Non-pigmented ciliary epithelial cell (primary cell): ENCODE results near the gene CCDC57.

ENCODE experiments used
- DNase-seq: peaks from one replicate; pipeline ENCODE4 v3.0.0-alpha.2; 2010; ENCODE audit warnings: low read depth

The CCDC57 gene

DNA sequence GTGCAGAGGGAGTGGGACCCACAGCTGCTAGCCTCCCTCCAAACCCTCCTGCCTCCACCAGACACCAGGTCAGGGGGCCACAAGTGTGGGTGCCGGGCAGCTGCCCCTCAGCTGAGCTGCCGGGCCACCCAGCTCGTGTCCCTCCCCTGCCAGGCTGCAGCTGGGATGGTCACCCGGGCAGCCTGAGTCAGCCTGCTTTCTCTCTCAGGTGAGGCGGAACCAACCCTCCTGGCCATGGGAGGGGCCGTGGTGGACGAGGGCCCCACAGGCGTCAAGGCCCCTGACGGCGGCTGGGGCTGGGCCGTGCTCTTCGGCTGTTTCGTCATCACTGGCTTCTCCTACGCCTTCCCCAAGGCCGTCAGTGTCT, 23.1 kb upstream of the CCDC57 start:
- DNase-seq = no peak

DNA sequence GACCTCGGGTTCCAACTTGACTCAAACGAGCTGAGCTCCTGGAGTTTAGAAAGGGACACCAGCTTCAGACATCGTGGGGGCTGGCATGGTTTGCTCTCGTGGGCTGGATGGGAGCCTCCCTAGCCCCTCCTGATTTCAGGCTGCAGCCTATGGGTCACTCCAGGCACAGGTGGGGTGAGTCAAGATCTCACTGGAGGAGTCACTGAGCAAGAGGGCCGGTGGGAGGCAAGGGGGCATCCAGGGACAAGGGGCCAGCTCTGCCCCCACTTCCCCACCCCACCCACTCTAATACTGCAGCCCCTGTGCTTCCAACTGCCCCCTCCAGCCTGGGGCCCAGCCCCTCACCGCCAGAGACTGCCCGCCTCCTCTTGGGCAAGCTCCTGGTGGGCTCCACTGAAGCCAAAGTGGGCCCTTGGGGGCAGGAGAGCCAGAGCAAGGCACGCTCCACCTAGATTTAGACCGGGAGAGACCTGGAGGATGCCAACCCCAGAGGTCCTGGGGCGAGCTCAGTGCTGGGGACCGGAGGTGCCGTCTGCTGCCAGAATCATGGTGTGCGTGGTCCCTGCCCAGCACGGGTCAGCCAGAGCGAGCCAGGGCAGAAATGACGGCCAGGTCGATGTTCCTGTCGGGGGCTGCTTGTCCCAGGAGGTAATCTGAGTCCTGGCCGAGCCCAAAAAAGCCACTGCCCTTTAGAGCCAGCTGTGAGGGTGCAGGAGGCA, 22.6 kb upstream of the CCDC57 start:
- DNase-seq = no peak

DNA sequence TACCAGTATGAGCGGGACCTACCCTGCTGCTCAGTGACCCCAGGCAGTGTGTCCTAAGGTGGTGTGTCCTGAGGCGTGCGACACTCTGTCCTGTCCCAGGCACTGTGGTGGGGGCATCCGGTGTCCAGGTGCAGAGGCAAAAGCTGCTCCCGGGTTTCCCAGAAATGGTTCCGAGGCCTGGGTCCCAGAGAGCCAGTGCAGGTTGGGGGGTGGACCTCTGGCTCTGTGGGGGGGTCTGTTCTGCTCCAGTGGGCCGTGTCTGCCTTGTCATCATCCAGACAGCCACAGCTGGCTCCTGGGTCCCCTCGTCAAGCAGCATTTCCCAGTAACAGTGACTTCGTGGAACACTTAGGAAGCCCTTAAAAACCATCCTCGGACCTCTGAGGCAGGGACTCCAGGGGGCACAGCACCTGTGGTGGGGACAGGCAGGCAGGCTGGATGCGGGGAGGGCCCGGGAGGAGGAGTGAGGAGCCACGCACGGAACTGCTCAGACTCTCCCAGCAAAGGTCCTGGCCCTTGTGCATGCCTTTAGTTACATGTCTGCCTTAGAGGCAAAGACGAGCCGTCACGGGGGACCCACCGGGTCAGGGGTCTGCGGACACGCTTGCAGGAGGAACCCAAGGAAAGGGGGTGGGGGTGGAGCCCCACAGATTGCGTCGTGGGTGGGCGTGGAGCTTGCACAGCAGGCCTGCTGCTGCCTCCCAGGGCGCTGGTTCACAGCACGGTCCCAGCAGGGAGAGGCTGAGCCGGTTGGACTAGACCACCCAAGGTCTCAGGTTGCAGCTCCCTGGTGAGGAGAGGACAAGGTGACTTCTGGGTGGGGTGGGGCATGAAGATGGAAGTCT, 21.8 kb upstream of the CCDC57 start:
- DNase-seq = no peak

DNA sequence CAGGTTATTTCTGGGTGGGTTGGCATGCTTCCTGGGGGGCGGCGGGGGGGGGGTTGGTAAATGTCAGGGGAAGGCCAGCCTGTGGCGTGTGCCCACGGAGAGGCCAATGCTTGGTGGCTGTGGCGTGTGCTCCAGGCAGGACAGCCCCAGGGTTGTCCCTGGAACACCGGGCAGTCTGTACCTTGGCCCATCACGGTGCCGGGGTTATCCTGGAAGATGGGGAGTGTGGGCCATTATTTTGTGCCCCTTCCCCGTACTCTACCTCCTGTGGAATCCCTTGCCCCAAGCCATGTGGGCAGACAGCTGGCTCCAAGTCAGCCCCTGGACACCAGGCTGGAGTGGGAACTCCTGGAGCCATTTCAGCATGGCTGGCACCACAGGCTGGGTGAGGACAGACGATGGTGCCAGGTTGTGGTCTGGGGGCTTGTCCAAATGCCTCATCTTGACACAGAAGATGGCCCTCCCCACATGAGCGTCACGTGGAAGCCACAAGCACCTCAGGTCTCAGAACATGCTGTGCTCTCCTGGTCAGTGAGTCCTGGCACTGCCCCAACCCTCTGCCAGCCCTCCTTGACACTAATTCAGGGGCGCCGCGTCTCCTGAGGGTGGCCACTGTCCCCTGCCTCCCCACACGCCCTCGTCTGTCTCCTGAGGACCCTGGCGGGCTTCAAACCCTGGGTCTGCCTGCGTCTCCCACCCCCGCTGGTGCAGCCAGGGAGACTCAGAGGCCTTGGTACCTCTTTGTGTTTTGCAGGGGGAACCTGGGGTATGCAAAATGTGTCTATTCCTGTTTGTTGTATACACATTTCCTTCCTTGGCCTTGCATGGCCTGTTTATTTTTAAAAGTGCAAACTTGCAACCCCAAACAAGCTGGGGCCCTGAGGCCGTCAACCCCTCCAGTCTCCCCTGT, 20.5 kb upstream of the CCDC57 start:
- DNase-seq = no peak

DNA sequence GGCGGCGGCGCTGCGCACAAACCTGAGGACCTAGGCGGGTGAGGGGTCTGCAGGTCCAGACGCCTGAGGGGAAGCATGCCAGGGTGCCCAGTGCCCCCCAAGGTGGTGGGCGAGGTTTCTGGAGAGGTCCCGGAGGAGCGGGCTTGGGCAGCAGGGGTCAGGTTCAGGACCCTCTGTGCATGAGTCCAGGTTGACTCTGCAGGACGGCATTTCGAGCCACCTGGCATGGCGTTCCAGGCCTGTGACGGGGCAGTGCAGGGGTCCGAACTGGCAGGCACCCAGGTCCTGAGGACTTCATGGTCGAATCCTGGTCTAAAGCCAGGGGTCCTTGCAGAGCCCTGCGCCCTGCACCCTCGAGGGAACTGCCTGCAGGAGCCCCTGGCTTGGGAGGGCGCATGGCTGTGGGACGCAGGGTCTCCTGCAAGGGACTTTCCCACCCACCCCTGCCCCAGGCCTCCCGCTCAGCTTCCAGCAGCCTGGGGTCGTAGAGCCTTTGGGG, 19.7 kb upstream of the CCDC57 start:
- DNase-seq = no peak

DNA sequence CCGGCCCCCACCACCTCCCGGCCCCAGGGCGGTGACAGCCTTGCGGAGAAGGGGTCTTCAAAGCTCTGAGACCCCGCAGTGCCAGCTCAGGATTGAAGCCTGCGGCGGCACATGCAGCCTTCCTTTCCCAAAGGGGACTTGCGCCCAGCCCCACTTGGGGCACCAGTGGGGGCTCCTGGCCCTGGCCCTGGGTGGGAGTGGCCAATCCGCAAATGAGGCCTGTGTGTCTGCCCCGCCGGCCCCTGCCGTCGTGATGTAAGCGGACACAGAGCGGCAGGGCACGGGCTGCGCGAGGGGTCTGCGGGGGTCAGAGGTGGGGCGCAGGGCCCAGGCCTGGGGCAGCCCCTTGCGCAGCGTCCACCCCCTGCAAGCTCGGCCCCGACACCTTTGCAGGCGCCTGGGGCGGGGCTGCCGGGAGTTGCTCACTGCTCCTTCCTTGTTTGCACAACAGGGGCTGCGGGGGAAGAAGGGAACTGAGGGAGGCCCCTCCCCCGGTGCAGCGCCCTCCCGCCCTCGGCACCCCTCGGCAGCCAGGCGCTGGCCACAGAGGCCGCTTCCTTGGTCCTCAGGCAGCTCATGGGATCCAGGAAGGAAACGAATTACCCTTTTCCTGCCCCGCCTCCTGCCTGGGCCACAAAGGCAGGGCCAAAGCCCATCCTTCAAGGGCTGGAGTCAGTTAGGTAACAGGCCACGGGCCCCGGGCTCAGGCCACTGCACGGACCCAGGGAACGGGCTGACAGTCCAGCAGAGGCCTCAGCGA, 19.1 kb upstream of the CCDC57 start:
- DNase-seq = no peak

DNA sequence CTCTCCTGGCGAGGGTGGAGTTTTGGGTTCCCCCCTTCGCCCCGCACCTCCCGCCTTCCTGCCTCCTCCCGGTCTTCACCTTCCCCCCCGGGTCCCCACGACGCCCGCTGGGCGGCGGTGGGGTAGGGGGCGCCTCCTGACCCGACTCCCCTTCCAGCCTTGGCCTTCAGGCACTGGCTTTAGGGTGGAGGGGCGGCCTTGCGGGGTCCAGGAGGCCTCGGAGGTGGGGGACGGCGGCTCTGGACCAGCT, 18.6 kb upstream of the CCDC57 start:
- DNase-seq = no peak

DNA sequence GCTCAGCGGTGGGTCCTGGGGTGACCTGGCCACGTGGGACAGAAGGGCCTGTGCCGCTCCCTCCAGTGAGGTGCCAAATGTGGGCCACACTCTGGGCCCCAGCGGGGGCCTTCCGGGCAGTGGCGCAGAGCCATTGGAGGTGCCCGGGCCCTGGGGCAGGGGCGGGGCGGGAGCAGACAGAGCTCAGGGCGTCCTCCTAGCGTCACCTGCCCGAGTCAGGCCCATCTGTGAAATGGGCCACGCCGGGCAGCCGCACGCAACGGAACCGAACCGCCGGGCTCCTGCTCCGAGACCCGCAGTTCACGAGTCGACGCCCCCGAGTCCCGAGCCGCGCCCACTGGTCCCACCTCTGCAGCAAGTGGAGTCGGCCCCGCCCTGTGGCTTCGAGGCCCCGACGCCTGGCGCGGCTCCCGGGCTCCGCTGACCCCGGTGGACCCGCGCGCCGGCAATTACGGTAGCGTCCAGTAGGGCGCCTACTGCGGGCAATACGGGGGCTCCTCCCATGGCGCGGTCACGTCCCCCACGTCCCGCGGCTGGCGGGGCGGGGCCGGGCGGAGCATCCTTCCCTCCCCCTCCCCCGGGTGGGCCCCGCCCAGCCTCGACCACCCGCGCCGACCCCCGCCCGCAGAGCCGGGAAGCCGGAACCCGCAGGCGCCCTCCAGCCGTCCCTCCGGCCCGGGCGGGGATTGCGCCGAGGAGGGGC, 18.1 kb upstream of the CCDC57 start:
- no peak for DNase-seq

DNA sequence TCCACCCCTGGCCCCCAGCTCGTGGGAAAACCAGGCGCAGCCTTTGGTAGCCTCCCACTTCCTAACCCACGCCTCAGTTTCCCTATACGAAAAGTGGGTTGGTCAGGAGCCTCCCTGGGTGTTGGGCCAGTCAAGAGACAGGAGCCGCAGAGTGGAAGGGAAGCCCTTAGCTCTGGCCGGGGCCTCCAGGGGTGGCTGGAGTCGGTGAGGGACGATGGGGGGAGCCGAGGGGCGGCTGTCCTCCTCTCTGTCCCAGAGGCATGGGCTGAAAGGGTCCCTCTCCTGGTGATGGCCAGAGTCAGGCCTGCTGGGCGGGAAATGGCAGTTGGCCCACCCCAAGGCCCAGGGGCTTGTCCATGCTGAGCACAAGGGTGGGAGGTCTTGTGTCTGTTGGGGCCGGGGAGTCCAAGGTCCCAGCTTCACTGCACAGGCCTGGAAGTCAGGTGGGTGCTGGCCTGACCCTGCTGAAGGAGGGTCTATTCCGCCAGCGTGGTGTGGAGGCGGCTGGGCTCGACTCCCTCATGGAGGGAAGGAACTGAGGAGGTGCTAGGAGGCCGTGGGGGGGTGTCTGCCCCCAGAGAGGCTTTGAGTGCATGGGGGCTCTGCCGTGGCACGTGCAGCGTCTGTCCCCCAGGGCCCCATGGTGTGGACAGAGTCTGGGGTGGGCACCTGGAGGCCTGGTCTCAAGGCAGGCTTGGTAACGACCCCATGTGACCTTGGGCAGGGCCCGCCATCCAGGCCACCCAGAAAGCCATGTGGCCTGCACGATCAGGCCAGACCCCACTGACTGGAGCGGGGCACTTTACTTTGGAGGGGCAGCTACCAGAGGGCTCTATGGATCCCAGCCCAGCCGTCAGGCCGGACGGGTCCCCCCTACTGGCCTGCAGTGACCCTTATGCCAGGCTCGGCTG, 17.3 kb upstream of the CCDC57 start:
- no peak for DNase-seq

DNA sequence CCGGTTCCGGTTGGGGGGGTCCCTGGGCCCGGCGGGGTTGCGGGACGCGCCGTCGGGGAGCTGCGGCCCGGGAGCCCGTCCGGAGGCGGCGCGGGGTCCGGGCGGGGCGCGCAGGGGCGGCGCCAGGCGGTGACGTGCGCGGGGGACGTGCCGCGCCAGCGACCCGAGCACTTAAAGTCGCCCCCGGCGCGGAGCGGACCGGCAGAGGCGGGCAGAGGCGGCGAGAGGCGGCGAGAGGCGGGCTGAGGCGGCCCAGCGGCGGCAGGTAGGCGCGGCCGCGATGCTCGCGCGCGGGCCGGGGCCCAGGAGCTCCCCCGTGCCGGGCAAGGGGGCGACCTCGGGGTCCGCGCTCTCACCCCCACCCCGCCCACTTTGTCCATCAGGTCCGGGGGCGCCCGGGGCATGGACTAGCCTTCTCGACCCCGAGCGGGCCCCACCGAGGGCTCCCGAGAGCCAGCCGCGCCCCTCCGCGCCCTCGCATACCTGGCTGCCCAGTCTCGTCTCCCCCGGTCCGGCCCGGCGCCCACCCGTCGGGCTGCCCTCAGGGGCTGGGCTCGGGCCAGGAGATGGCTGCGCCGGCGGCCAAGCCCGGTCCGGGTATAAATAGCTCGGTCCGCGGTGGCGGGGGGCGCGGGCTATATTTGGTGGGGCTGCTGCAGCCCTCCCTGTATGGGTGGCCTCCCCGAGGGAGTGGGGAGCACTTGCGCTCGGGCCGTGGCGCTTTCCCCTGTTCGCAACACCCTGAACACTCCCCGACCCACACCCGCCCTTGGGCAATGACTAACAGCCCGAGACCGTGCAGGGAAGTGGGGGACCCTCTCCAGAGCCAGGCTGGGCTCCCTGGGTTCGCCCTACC, 16.4 kb upstream of the CCDC57 start, which contains the start of gene SLC16A3:
TSS of gene SLC16A3 (plus strand) at position 201 of the 856 bp plus-strand sequence. CDS start 6,967 bp downstream, outside the sequence.
- no peak for DNase-seq

DNA sequence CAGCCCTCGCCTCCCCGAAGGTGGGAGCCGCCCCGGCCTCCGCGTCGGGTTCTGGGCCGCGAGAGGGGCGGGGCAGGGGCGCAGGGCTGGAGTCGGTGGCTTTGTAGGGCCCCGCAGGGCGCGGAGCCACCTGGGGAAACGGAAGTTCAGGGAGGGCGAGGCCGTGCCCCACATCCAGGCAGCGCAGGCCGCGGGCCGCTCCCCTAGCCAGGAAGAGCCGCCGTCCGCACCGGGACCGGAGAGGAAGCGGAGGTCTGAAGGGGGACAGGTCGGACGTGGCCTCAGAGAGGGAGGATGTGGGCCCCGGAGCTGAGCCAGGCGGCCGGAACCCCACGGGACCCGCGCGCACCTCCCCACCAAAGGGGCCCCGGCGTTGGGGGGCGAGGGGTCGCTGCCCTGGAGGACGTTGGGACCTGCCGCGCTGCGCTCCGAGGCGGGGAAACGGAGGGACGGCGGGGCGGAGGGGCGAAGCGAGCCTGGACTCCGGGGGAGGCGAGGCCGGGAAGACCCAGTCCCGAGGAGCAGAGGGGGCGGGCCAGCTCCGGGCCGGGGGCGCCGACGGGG, 15.7 kb upstream of the CCDC57 start:
- DNase-seq = no peak

DNA sequence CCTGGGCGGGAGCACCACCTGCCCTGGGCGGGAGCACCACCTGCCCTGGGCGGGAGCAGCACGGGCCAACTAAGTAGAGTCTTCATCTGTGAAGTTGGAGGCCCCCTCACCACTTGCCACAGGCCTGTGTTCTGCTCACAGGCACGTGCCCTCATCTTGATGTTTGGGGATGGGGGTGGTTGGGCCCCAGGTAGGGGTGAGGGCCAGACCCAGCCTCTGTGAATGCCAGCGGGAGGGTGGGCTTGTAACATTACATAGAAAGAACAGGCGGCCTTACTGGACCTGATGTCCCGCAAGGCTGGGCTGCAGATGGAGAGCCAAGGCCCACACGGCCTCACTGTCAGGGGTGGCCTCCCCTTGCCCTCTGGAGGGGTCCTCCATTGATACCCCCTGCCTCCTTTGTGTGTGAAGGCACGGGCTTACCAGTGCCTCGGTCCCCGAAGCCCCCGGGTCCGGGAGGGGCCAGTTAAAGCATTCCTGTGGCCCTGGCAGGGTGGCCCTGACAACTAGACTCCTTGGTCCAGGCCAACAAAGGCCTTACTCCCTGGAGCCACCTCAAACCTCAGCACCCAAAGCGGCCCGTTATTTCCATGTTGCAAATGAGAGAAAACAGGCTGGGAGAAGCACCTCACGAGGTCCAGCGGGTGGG, 15.1 kb upstream of the CCDC57 start:
- DNase-seq = no peak

DNA sequence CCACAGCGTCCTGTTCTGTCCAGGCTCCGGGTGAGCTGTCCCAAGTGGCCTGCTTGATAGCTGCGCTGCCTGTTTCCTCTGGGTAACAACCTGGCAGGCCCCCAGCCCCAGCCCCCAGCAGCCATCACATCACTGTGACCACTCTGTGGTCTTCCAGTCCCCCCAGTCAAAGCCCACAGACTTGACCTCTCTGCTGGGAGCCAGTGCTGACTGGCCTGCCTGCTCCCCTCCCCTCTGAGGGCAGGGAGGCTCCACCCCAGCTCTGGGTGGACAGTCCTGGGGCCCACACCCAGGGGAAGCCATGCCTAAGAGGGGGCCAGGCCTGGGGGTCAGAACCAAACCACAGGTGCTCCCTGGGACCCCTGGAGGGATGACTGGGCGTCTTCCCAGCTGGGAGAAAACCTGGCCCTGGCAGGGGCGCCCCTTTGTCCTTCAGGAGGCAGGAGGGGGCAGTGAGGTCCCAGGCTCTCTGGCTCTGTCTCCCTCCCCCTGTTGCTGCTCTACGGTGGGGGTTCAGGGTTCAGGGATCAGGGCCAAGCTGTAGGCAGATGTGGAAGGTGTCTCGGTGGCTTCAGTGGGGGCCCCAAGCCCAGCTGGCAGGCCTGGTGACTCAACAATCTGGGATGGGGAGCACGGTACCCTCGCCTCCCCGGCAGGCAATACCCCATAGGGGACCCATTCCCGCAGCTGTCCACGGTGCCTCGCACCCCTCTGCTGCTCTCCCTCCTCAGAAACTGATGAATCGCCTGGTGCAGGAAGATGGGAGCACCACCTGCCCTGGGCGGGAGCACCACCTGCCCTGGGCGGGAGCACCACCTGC, 14.4 kb upstream of the CCDC57 start:
- DNase-seq = no peak

DNA sequence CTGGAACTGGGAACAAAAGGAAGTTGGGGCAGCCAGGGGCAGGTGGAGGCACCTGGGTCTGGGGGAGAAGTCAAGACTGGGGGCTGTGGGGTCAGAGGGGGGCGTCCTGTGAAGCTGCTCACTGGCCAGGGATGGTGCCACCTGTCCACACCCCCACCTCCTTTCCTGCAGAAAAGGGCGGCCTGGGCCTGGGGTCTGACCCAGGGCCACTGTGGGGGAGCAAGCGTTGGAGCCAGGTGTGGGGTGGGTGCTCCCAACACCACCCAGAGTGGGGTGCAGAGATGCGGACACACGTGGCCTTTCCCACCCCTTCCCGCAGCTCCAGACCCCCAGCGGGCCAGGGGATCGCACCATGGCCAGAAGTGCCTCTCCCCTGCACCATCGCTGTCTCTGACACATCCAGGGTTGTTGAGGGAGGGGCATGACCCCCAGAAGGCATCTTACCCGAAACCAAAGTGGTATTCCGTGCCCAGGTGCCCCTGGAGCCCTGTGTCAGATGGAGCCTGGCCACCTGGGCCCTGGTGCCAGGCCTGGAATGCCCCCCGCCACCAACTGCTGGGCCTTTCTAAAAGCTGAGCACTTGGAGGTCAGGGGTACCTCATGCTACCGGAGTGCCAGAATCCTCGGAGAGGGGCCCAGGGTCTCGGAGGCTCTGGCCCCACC, 13.6 kb upstream of the CCDC57 start:
- DNase-seq = no peak

DNA sequence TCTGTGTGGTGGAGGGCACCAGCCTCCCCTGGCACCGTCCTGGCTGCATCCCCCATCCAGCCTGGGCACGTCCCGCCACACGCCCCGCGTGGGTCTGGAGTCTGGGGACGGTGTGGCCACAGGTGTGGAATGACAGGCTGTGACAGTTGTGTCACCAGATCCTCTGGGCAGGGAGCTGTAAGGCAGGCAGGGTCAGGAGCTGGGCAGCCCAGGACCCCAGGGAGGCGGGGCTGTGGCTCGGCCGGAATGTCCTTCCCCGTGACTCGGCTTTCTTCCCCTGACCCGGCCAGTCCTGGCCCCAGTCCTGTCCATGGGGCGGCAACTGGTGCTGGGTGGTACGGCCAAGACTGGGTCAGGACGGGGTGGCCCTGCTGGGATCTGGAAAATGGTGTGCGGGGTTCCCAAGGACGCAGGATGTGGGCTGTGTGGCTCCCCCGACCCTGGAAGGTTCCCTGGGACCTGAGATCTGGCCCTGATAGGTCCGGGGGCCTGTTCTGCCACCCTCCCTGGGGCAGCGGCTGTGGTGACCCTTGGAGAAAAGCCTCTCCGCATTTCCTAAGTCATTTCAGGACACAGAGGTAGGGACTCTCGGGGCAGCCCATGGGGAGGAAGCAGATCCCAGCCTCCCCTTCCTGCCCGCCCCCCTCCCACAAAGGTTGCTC, 12.9 kb upstream of the CCDC57 start:
- no peak for DNase-seq

DNA sequence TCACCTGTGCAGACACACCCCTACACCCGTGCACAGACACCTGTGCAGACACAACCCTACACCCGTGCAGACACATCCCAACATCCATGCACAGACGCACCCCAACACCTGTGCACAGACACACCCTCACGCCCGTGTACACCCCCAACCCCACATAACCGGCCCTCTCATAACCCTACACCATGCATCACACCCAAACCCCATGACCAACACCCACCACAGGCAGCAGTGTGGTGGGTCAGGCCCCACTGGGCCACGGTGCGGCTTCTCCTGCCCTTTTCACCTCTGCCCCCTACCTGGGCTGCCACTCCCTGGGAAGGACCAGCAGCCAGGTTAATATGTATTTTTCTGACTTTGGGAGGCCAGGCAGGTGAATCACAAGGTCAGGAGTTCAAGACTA, 12.0 kb upstream of the CCDC57 start:
- no peak for DNase-seq
